ENCODE measurements around the gene CSNK1G3. TPM values are rescaled to one million over a fixed set of nuclear protein-coding genes. Genes with fewer than 3 reads are reported as not detected.

Gene CSNK1G3
- total RNA-seq, 1 donor from 2014 or later: 28.5 TPM

GRCh38 chr5:123582550-123583285 lies 70.7 kb downstream of the CSNK1G3 start:
- no peak for DNase-seq (ENCODE audit: low spot score in 2 of 2)
- H3K9me3 ChIP-seq: no peaks in the 10 kb centered on the region
- intact Hi-C loops (cut with DNase I): no loop called here
- TF ChIP-seq CTCF (IDR thresholded peaks at IDR 0.05): no peak
- H3K4me1 ChIP-seq: no peaks in the 10 kb centered on the region
- no peak overlapping the region for H3K27ac ChIP-seq
- H3K4me3 ChIP-seq: no peak overlapping the region
- H3K27me3 ChIP-seq: no peaks in the 10 kb centered on the region
- H3K36me3 ChIP-seq: no peaks in the 10 kb centered on the region

GRCh38 chr5:123585871-123586270 lies 73.9 kb downstream of the CSNK1G3 start:
- no peak overlapping the region for H3K27ac ChIP-seq
- H3K4me3 ChIP-seq: no peak overlapping the region
- H3K4me1 ChIP-seq: no peaks in the 10 kb centered on the region
- TF ChIP-seq CTCF (IDR thresholded peaks at IDR 0.05): no peak
- no peaks in the 10 kb centered on the region for H3K36me3 ChIP-seq
- no peaks in the 10 kb centered on the region for H3K27me3 ChIP-seq
- no peak for DNase-seq (ENCODE audit: low spot score in 2 of 2)
- intact Hi-C loops (cut with DNase I): no loop called here
- H3K9me3 ChIP-seq: no peaks in the 10 kb centered on the region

DNA sequence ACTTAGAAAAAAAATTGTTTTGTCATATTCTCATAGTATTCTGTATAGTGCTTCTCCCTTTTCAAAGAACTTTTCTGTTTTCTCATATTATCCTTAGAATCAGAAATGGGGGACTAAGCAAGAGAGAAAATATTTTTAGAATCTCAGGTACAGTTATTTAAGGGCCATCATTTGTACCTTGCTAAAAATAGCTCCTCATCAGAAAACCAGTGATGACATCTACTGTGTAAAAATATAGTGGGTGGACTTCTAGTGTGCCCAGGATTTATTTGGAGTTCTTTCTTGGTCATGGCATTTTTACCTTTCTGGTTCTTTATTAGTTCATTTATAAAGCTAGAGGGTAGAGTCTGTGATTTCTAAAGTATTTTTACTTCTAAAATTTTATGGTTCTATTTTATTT lies 82.5 kb downstream of the CSNK1G3 start:
- no peaks in the 10 kb centered on the region for H3K27me3 ChIP-seq
- TF ChIP-seq CTCF (IDR thresholded peaks at IDR 0.05): no peak
- intact Hi-C loops (cut with DNase I): no loop called here

DNA sequence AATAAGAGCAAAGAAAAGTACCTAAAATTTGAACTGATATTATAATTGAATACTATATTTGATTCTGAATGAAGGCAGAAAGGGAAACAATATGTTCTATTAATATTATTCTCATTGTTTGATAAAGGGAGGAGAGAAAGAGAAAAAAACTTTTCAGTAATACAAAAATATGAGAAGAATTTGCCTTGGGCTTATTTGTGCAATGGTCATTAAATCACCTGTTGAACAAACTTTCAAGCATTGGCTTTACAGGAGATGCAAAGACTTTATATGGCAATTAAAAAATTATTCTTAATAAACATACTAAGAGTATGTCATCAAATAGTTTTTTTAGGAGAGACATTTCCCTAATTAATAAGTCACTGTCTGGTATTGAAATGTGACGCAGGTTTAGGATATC lies 85.0 kb downstream of the CSNK1G3 start:
- Histone ChIP-seq H3K9me3 (no peaks in the 10 kb centered on the region), H3K27ac (no peak overlapping the region), H3K27me3 (no peaks in the 10 kb centered on the region), H3K36me3 (peaks cover 0 to 12% of the 10 kb centered on the region in 2 donors), H3K4me3 (no peak overlapping the region), H3K4me1 (no peaks in the 10 kb centered on the region)
- DNase-seq (ENCODE audit: low spot score in 2 of 2): no peak
- TF ChIP-seq CTCF (IDR thresholded peaks at IDR 0.05): no peak
- intact Hi-C loops (cut with DNase I): no loop called here

More for the DNA sequence above, 82.5 kb downstream of the CSNK1G3 start:
- Histone ChIP-seq H3K4me1 (no peaks in the 10 kb centered on the region), H3K4me3 (no peak overlapping the region), H3K36me3 (peaks cover 4 to 18% of the 10 kb centered on the region in 2 donors), H3K27ac (no peak overlapping the region), H3K9me3 (no peaks in the 10 kb centered on the region)
- no peak for DNase-seq (ENCODE audit: low spot score in 2 of 2)

GRCh38 chr5:123598028-123598689 lies 86.2 kb downstream of the CSNK1G3 start:
- intact Hi-C loops (cut with DNase I): no loop called here
- TF ChIP-seq CTCF (IDR thresholded peaks at IDR 0.05): no peak

More at GRCh38 chr5:123598028-123598689, 86.2 kb downstream of the CSNK1G3 start:
- H3K27me3 ChIP-seq: no peaks in the 10 kb centered on the region
- peaks cover 0 to 5% of the 10 kb centered on the region in 2 donors for H3K36me3 ChIP-seq
- H3K9me3 ChIP-seq: no peaks in the 10 kb centered on the region
- H3K4me1 ChIP-seq: no peaks in the 10 kb centered on the region
- no peak overlapping the region for H3K4me3 ChIP-seq
- DNase-seq (ENCODE audit: low spot score in 2 of 2): no peak
- no peak overlapping the region for H3K27ac ChIP-seq

Data from ascending aorta (tissue), 2 donors.